ENCODE measurements around the gene OSGEPL1. TPM values are rescaled to one million over a fixed set of nuclear protein-coding genes. Genes with fewer than 3 reads are reported as not detected.

OSGEPL1 gene
- total RNA-seq, 1 donor from 2014 or later, result not detected

DNA sequence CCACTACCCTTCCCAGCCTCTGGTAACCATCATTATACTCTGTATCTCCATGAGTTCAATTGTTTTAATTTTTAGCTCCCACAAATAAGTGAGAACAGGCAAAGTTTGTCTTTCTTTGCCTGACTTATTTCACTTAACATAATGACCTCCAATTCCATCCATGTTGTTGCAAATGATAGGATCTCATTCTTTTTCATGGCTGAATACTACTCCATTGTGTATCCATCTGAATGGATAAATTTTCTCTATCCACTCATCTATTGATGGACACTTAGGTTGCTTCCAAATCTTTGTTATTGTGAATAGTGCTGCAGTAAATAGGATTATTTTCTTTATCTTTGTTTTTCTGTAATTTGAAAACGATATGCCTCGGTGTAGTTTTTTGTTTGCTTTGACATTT lies 61.9 kb downstream of the OSGEPL1 start:
- DNase-seq (ENCODE audit: low spot score in 2 of 2), result no peak
- H3K4me1 ChIP-seq, result no peaks in the 10 kb centered on the region
- intact Hi-C loops (cut with DNase I), result no loop called here
- no peaks in the 10 kb centered on the region for H3K27me3 ChIP-seq
- H3K36me3 ChIP-seq, result peaks cover 0 to 10% of the 10 kb centered on the region in 2 donors
- TF ChIP-seq, protein P1, sequence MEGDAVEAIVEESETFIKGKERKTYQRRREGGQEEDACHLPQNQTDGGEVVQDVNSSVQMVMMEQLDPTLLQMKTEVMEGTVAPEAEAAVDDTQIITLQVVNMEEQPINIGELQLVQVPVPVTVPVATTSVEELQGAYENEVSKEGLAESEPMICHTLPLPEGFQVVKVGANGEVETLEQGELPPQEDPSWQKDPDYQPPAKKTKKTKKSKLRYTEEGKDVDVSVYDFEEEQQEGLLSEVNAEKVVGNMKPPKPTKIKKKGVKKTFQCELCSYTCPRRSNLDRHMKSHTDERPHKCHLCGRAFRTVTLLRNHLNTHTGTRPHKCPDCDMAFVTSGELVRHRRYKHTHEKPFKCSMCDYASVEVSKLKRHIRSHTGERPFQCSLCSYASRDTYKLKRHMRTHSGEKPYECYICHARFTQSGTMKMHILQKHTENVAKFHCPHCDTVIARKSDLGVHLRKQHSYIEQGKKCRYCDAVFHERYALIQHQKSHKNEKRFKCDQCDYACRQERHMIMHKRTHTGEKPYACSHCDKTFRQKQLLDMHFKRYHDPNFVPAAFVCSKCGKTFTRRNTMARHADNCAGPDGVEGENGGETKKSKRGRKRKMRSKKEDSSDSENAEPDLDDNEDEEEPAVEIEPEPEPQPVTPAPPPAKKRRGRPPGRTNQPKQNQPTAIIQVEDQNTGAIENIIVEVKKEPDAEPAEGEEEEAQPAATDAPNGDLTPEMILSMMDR (IDR thresholded peaks at IDR 0.05), result no peak
- H3K27ac ChIP-seq, result no peak overlapping the region
- no peak overlapping the region for H3K4me3 ChIP-seq
- no peaks in the 10 kb centered on the region for H3K9me3 ChIP-seq

DNA sequence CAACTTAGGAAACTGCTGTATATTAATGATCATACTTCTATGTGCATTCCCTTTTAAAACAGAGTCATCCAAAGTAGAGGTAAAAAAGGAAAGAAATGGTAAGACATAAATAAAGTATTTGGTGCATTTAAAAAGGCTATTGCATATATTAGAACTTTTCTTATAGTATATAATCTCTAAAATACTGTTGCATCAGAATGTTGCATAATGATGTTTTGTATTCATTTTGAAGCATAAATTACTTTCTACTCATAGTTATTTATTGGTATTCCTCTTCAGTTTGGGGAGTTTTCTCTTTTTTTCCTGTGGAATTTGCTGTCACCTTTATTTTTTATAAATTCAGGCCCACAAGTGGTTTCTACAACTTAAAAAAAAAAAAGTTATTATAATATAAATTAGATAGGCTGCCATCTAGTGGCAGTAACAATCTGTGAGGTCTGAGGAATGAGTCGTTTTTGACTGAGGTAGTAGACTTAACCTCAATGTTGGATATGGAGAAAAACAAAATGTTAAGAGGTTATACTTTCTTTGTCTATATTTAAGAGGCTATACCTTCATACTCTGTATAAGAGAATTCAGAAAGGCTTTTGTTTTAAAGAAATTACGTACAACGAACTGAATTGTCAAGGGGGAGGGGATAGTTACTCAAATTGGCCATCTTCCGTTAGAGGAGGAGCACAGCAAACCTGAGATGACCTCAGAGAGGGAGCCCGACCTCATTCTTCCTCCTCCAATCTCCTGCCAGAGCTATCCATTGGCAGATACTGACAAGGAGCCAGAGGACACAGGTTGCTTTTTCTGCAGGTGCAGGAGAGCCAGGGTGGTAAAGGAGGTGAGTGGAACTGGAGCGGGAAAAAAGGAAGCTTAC lies 64.3 kb downstream of the OSGEPL1 start:
- peaks cover 0 to 6% of the 10 kb centered on the region in 2 donors for H3K36me3 ChIP-seq
- no peaks in the 10 kb centered on the region for H3K4me1 ChIP-seq
- intact Hi-C loops (cut with DNase I), result loop anchor here (1.0 kb wide), 1 partner anchor 37 kb away; the partner anchor contains the start of gene ASNSD1
- DNase-seq (ENCODE audit: low spot score in 2 of 2), result peak in 1 of 2 donors; percentile 70
- peak overlapping the region in 1 of 2 donors; percentile 17 for H3K4me3 ChIP-seq
- no peaks in the 10 kb centered on the region for H3K27me3 ChIP-seq
- H3K27ac ChIP-seq, result no peak overlapping the region
- H3K9me3 ChIP-seq, result no peaks in the 10 kb centered on the region
- TF ChIP-seq, protein P1 (IDR thresholded peaks at IDR 0.05), result peak; percentile 51 to 74 (median 61)

Other genes with a start within 250 kb of the OSGEPL1 start
- gene SLC40A1, start 182.0 kb downstream of the OSGEPL1 start, total RNA-seq, result 40.8 TPM
- 18.1 TPM for gene ASNSD1, start 101.3 kb downstream of the OSGEPL1 start, total RNA-seq
- 0.75 TPM for gene ANKAR, start 88.1 kb downstream of the OSGEPL1 start, total RNA-seq
- gene ORMDL1, start 21.5 kb upstream of the OSGEPL1 start, total RNA-seq, result 68.6 TPM
- 8.7 TPM for gene PMS1, start 21.7 kb upstream of the OSGEPL1 start, total RNA-seq